HepG2 (cell line): Measurements from ENCODE around the gene TTC23.

Source experiments
- FOSL1 ChIP-seq: sonication (generic); formaldehyde crosslinking; IDR thresholded peaks from 2 replicates; pipeline ENCODE4 v1.9.0; 2021; ENCODE audit warnings: missing genetic modification reagents, borderline replicate concordance
- PHF8 ChIP-seq: sonication (generic); formaldehyde crosslinking; IDR thresholded peaks from 2 replicates; pipeline ENCODE4 v1.5.0; 2020; ENCODE audit warnings: missing genetic modification reagents
- POLR2A ChIP-seq, 2 experiments: IDR thresholded peaks; 2 replicates each; pipeline ENCODE4 v1.6.1; 2011; ENCODE audit warnings: low read depth in 2 of 2, low read length in 2 of 2, mild to moderate bottlenecking in 1 of 2, moderate library complexity in 1 of 2; ENCODE audit not compliant: insufficient read depth in 1 of 2
- SRSF1 ChIP-seq: fragments of 200-400 bp; formaldehyde crosslinking; optimal IDR thresholded peaks from 2 replicates; pipeline ENCODE3; 2017; ENCODE audit warnings: mild to moderate bottlenecking, low read depth, low read length, moderate library complexity
- ZHX1 ChIP-seq: sonication (generic); formaldehyde crosslinking; IDR thresholded peaks from 2 replicates; pipeline ENCODE4 v1.8.1; 2022; ENCODE audit warnings: low read depth, mild to moderate bottlenecking, missing genetic modification reagents
- ZNF121 ChIP-seq: sonication (generic); formaldehyde crosslinking; IDR thresholded peaks from 2 replicates; pipeline ENCODE4 v1.5.0; 2020; ENCODE audit warnings: mild to moderate bottlenecking, missing genetic modification reagents
- ZNF382 ChIP-seq: sonication (generic); formaldehyde crosslinking; IDR thresholded peaks from 2 replicates; pipeline ENCODE4 v1.5.0; 2020; ENCODE audit warnings: missing genetic modification reagents, mild to moderate bottlenecking, borderline replicate concordance
- ZNF724P ChIP-seq: sonication (generic); formaldehyde crosslinking; IDR thresholded peaks from 2 replicates; pipeline ENCODE4 v1.8.0; 2022; ENCODE audit warnings: missing genetic modification reagents, borderline replicate concordance
- TF ChIP-seq, protein P1 (sequence below): sonication (generic); formaldehyde crosslinking; IDR thresholded peaks from 2 replicates; pipeline ENCODE4 v1.5.0; 2020; ENCODE audit warnings: mild to moderate bottlenecking, missing genetic modification reagents, moderate library complexity

DNA sequence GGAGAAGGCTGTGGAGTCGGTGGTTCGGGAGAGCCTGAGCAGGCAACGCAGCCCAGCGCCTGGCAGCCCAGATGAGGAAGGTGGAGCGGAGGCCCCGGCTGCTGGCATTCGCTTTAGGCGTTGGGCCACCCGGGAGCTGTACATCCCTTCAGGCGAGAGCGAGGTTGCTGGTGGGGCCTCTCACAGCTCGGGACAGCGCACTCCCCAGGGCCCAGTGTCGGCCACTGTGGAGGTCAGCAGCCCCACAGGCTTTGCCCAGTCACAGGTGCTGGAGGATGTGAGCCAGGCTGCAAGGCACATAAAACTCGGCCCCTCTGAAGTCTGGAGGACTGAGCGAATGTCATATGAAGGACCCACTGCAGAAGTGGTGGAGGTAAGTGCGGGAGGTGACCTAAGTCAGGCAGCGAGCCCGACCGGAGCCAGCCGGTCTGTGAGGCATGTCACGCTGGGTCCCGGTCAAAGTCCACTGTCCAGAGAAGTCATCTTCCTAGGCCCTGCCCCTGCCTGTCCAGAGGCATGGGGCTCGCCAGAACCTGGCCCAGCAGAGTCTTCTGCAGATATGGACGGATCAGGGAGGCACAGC is 117.8 kb downstream of the TTC23 start:
- TF ChIP-seq ZNF724P (CRISPR knock-in tag), result no peak
- no peak for TF ChIP-seq PHF8 (CRISPR knock-in tag)
- no peak; the same call in 1 of the 2 replicates for TF ChIP-seq ZNF121 (CRISPR knock-in tag)
- no peak for TF ChIP-seq ZNF382
- no peak for TF ChIP-seq SRSF1
- TF ChIP-seq, protein P1, sequence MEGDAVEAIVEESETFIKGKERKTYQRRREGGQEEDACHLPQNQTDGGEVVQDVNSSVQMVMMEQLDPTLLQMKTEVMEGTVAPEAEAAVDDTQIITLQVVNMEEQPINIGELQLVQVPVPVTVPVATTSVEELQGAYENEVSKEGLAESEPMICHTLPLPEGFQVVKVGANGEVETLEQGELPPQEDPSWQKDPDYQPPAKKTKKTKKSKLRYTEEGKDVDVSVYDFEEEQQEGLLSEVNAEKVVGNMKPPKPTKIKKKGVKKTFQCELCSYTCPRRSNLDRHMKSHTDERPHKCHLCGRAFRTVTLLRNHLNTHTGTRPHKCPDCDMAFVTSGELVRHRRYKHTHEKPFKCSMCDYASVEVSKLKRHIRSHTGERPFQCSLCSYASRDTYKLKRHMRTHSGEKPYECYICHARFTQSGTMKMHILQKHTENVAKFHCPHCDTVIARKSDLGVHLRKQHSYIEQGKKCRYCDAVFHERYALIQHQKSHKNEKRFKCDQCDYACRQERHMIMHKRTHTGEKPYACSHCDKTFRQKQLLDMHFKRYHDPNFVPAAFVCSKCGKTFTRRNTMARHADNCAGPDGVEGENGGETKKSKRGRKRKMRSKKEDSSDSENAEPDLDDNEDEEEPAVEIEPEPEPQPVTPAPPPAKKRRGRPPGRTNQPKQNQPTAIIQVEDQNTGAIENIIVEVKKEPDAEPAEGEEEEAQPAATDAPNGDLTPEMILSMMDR, result no peak
- no peak for TF ChIP-seq ZHX1 (CRISPR knock-in tag)
- 0 out of 4 replicates have a peak, but pooled peaks of 1 of the 2 experiments have one; percentile 43 for TF ChIP-seq POLR2A (IDR thresholded peaks at IDR 0.05; ENCODE audit: insufficient read depth in 1 of 2, low read depth in 2 of 2, low read length in 2 of 2)
- TF ChIP-seq FOSL1 (CRISPR knock-in tag), result no peak
